GM18861 (cell line): ENCODE measurements around the gene RIMBP2.
A peak's percentile ranks its signal among the peaks of the same experiment; 100 is the strongest.
"Not testable (repeated sequence)": the region's sequence is repeated elsewhere in the genome, so short reads cannot be mapped to it uniquely, and the experiment has no call there.

Source experiments
- ATAC-seq: cut with Tn5 transposase; IDR thresholded peaks from one replicate; pipeline ENCODE4 v1.9.1; 2021; ENCODE audit not compliant: unreplicated experiment

Gene RIMBP2, protein sequence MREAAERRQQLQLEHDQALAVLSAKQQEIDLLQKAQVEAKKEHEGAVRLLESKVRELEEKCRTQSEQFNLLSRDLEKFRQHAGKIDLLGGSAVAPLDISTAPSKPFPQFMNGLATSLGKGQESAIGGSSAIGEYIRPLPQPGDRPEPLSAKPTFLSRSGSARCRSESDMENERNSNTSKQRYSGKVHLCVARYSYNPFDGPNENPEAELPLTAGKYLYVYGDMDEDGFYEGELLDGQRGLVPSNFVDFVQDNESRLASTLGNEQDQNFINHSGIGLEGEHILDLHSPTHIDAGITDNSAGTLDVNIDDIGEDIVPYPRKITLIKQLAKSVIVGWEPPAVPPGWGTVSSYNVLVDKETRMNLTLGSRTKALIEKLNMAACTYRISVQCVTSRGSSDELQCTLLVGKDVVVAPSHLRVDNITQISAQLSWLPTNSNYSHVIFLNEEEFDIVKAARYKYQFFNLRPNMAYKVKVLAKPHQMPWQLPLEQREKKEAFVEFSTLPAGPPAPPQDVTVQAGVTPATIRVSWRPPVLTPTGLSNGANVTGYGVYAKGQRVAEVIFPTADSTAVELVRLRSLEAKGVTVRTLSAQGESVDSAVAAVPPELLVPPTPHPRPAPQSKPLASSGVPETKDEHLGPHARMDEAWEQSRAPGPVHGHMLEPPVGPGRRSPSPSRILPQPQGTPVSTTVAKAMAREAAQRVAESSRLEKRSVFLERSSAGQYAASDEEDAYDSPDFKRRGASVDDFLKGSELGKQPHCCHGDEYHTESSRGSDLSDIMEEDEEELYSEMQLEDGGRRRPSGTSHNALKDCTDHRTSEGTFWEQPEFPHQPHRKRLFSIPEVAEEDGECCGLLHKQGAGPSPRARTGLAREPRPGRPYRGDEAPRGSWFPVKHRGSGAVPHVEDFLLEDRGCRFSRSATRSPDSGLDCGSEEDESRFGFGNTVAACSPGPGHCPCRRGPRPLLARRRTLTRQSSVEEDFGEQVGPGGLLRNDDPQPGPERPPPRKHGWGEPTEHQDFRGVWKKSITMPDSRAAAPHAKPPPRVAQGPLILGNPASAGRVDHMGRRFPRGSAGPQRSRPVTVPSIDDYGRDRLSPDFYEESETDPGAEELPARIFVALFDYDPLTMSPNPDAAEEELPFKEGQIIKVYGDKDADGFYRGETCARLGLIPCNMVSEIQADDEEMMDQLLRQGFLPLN (N-terminal part only)

GRCh38 chr12:130715998-130716968 is at the start of gene RIMBP2:
Gene RIMBP2 (minus strand): TSS chr12:130716299. CDS start chr12:130479013, 237,286 bp downstream.
- no peak for ATAC-seq

- ATAC-seq = no peak
Observed at GRCh38 chr12:130765186-130765659, 49.1 kb upstream of the RIMBP2 start.

DNA sequence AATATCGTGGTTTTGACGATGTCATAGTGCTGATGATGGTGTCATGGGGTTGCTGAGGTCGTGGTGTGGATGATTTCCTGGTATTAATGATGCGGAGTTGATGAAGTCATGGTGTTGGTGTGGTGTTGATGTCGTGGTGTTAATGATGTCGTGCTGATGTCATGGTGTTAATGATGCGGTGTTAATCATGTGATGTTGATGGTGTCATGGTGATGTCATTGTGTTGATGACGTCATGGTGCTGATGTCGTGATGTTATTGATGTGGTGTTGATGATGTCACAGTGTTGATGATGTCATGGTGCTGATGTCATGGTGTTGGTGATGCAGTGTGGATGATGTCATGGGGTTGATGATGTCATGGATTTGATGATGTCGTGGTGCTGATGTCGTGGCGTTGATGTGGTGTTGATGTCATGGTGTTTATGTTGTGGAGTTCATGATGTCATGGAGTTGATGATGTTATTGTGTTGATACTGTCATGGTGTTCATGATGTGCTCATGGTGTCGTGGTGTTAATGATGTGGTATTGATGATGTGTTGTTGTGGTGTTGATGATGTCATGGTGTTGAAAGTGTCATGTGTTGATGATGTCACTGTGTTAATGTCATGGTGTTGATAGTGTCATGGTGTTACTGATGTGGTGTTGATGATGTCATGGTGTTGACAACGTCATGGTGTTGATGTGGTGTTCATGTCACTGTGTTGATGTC is 48.5 kb upstream of the RIMBP2 start:
- no peak for ATAC-seq

GRCh38 chr12:130764073-130764472 is 48.0 kb upstream of the RIMBP2 start:
- no peak for ATAC-seq

DNA sequence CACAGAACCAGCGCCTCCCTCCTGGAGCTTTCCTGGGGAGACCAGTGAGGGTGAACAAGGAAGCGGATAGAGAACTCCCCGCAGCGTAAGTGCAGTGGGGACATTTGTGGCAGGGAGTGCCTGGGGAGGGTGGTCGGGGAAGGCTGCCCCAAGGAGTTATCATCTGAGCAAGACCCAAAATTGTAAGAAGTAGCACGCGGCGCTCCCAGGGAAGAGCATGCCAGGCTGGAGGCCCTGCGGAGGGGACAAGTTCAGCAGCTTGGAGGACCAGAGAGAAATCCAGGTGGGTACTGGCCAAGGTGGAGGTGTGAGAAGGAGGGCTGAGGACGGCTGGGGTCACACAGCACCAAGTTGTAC is 46.2 kb upstream of the RIMBP2 start:
- ATAC-seq = no peak

DNA sequence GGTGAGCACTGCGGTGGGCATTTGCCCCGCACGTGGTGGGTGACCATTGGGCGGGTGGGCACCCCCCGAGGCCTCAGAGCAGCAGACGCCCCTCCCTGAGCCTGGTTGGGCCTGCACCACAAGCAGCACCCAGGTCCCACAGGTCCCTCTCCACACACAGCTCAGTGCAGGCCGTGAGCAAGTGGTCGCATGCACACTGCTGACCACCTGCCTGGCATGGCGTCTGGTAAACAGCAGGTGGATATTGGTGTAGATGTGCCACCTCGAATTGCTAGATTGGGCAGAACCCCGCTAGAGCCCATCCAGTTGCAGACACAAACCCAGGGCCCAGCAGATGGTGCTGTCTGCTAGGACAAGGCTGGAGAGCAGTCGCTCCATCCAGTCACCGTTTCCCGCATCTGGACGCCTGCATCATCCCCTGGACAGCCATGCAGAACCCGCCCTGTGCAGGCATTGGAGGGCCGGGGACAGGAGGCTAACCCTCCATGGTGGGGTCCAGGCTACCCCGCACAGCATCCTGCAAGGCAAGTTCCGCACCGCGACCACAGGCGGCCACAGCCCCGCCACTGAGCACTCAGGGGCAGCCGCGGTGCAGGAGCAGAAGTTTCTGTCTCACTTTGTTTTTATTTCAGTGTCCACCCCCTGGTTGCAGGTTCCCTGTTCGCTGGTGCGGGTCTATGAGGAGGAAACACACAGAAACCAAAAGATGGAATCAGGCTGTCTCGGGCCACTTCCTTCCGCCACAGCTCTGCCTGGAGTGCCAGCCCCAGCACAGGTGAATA is 45.6 kb upstream of the RIMBP2 start:
- ATAC-seq = no peak

- ATAC-seq = no peak
Observed at GRCh38 chr12:130754234-130754901, 38.3 kb upstream of the RIMBP2 start.

GRCh38 chr12:130752692-130753230 is 36.7 kb upstream of the RIMBP2 start:
- ATAC-seq = no peak

DNA sequence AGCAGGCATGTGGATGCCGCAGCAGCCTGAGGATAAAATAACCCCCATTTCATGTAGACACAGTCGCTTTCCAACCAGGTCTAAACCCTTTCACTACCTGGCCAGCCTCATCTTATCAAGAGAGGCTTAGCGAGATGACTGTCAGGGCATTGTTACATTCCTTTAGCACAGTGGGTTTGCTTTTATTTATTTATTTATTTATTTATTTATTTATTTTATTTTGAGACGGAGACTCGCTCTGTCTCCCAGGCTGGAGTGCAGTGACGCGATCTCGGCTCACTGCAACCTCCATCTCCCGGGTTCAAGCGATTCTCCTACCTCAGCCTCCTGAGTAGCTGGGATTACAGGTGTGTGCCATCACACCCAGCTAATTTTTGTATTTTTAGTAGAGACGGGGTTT is 35.9 kb upstream of the RIMBP2 start:
- ATAC-seq = not testable (repeated sequence)

DNA sequence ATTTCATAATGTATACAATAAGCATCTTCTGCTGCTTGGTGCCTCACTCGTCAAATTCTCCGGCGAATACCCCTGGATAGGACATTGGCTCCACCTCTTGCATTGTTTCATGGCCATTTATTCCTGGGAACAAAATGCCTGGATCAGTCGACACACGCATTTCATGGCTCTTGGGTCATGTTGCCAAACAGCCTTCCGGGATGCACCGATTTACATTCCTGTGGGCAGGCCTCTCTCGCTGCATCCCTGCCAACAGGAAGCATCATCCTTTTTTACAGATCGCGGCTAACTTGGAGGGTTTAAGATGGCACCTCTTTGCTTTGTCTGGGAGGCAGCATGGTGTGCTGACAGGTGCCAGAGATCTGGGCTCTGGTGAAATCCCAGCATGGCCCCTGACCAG is 32.7 kb upstream of the RIMBP2 start:
- ATAC-seq = no peak

- ATAC-seq = peak; percentile 73
Observed at GRCh38 chr12:130747867-130748740, 32.0 kb upstream of the RIMBP2 start.

GRCh38 chr12:130746546-130746945 is 30.4 kb upstream of the RIMBP2 start:
- no peak for ATAC-seq

GRCh38 chr12:130745921-130746320 is 29.8 kb upstream of the RIMBP2 start:
- no peak for ATAC-seq

DNA sequence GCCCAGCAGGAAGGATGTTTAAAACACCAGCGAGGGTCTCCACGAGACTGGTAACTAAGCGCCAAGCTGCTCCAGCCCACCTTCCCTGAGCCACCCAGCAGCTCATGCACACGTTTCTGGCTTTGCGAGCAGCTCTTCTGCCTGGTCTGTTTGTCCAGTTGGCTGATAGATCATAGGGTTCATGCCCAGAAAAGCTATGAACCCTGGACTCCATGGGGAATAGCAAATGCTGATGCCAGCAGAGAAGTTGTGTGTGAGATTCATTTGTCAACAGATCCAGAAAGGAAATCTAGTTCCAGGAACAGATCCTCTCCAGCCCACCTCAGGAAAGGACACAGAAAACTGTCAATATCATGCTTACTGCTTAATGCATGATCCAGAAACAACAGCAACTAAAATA is 28.2 kb upstream of the RIMBP2 start:
- no peak for ATAC-seq

DNA sequence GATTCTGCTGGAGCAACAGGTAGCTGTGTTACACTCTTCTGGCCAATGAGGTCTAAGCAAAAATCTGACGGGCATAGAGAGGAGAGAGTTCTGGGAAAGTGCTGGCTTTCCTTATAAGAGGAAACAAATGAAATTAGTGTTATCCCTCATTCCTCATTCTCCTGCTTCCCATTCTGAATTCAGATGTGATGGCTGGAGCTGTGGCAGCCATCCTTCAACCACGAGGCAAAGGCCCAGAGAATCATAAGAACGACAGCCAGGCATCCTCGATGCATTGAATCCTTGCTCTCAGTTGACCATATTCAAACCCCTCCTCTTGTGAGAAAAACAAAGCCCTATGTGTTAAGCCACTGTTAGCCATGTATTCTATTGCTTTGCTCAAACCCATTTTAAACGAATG is 27.5 kb upstream of the RIMBP2 start:
- no peak for ATAC-seq

- no peak for ATAC-seq
Observed at GRCh38 chr12:130743176-130743575, 27.1 kb upstream of the RIMBP2 start.

DNA sequence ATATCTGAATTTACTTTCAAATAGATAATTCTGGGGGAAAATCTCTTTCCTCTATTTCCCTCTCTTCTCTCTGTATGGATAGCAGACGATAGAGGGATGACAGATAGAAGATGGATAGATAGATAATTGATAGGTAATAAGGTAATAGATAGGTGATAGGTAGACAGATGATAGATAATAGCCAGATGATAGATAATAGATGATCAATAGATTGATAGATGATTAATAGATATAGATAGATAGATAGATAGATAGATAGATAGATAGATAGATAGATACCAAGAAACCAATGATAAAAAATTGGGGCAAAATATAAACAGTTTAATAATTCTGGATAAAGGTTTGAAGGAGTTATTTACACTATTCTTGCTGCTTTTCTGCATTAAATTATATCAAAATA is 26.6 kb upstream of the RIMBP2 start:
- no peak for ATAC-seq
